ENCODE data around the gene GSTO2. TPM values are rescaled to one million over a fixed set of nuclear protein-coding genes. Genes with fewer than 3 reads are reported as not detected.

The GSTO2 gene
- 1 to 10 TPM; 2.3 to 2.6 TPM for total RNA-seq

DNA sequence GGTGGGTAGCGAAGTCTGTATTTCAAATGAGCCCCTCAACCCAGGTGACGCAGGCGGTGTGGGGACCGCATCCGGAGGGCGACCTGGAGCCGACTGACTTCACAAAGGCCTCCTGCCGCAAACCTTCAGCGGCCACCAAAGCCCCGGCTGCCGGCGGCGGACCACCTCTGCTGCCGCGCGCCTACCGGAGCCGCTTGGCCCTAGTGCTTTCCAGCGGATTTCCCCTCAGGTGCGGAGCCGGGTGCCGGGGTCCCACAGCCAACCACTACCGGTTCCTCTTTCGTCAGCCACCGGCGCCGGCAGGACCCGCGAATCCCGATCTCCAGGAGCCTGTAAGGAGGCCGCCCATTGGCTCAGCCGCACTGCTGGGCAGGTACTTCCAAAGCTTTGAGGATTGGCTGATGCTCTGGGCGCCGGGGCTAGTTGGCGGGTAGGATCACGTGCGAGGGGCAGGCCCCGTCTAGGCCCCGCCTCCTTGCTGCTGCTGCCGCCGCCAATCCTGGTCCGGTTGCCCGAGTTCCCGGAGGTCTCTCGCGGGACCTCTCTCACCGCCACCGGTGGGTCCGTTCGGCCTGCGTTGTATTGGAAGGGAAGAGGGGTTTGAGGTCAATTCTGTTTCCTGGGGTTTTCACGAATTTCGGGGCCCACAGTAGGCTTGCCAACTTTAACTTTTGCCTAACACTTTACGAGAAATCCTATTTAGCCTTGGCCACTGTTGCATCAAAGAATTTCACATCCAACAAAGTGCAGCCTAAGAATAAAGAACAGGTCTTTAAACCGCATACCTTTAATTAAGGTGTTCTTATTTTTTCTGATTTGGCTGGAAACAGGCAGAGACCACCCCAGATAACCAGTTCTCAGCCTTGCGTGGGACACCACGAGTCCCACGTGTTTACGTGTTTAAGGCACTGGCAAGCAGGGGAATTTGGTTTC, at the start of gene GSTO2:
GSTO2 (plus strand) TSS at position 472 of the 933 bp plus-strand sequence. CDS start 5,732 bp downstream, outside the sequence.
- Mint-ChIP-seq H3K9me3 (no peaks in the 10 kb centered on the region), H3K27ac (peak within 1 kb of the TSS; percentile 95), H3K4me1 (ENCODE audit: low read depth) (peaks cover 39% of the 10 kb centered on the region), H3K27me3 (peaks cover under 1% of the 10 kb centered on the region), H3K36me3 (peaks cover 38% of the 10 kb centered on the region), H3K4me3 (peak within 1 kb of the TSS; percentile 78)
- POLR2A ChIA-PET, result interaction anchor here (1.0 to 5.5 kb wide), 13 partner anchors 8 to 148 kb away, joined by 3 to 71 read pairs (median 4); partner anchors contain the start of genes CFAP58, GSTO1, ITPRIP and SFR1
- DNase-seq, result peak; percentile 99
- CTCF ChIA-PET, result interaction anchor here (0.8 to 3.7 kb wide), 4 partner anchors 23 to 148 kb away, joined by 3 to 19 read pairs (median 4); no protein-coding TSS in a partner anchor
- intact Hi-C loops (cut with micrococcal nuclease), result loop anchor here (1.0 to 2.0 kb wide), 11 partner anchors 9 to 374 kb away; partner anchors contain the start of genes CFAP43, CFAP58, ITPRIP and SLK

GRCh38 chr10:104220522-104220921, 48.5 kb upstream of the GSTO2 start:
- Mint-ChIP-seq H3K4me1 (ENCODE audit: low read depth) (no peaks in the 10 kb centered on the region), H3K36me3 (no peaks in the 10 kb centered on the region), H3K4me3 (no peak overlapping the region), H3K9me3 (no peaks in the 10 kb centered on the region), H3K27ac (no peak overlapping the region), H3K27me3 (peaks cover 6% of the 10 kb centered on the region)
- intact Hi-C loops (cut with micrococcal nuclease), result no loop called here
- no peak for DNase-seq
- ChIA-PET POLR2A (no interaction called here), CTCF (no interaction called here)

DNA sequence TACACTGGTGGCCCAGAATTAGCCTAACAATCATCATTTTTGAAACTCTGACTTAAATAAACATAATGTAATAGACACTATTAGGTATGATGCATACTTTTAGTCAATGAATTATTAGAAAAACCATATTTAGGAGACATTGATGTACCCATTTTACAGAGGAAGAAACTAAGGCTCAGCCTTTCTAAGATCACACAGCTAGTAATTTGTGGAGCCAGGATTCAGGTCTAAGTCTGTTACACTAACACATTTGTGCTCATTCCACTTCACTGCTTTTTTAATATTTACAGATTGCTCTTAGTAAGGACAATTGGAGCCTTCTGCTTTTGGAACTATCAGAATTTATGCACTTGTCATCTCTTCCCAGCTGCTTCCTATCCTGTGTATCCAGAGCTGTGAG, 45.7 kb upstream of the GSTO2 start:
- DNase-seq, result no peak
- Mint-ChIP-seq H3K36me3 (no peaks in the 10 kb centered on the region), H3K4me3 (no peak overlapping the region), H3K27ac (no peak overlapping the region), H3K9me3 (no peaks in the 10 kb centered on the region), H3K4me1 (ENCODE audit: low read depth) (no peaks in the 10 kb centered on the region), H3K27me3 (peaks cover 8% of the 10 kb centered on the region)
- POLR2A ChIA-PET, result no interaction called here
- CTCF ChIA-PET, result no interaction called here
- intact Hi-C loops (cut with micrococcal nuclease), result no loop called here

- peaks cover 11% of the 10 kb centered on the region for H3K4me1 Mint-ChIP-seq (ENCODE audit: low read depth)
- H3K9me3 Mint-ChIP-seq, result peaks cover 13% of the 10 kb centered on the region
- POLR2A ChIA-PET, result interaction anchor here (1.1 to 1.2 kb wide), 2 partner anchors 25 to 108 kb away, joined by 3 to 4 read pairs; partner anchors contain the start of genes GSTO1 and ITPRIP
- intact Hi-C loops (cut with micrococcal nuclease), result no loop called here
- DNase-seq, result no peak
- no peak overlapping the region for H3K27ac Mint-ChIP-seq
- peaks cover 11% of the 10 kb centered on the region for H3K27me3 Mint-ChIP-seq
- peaks cover 4% of the 10 kb centered on the region for H3K36me3 Mint-ChIP-seq
- CTCF ChIA-PET, result interaction anchor here (0.9 kb wide), 1 partner anchor 44 kb away, joined by 3 read pairs; no protein-coding TSS in a partner anchor
- H3K4me3 Mint-ChIP-seq, result no peak overlapping the region
Measured at GRCh38 chr10:104230490-104230889, 38.5 kb upstream of the GSTO2 start.

GRCh38 chr10:104231784-104232612, 37.0 kb upstream of the GSTO2 start, which contains the start of gene CFAP43:
Gene CFAP43, minus strand, starts transcription at chr10:104232364. Its CDS starts 118 bp downstream, at chr10:104232246.
- ChIA-PET CTCF (interaction anchor here (0.7 to 1.2 kb wide), 4 partner anchors 42 to 519 kb away, joined by 3 to 4 read pairs (median 4); no protein-coding TSS in a partner anchor), POLR2A (interaction anchor here (1.0 to 1.4 kb wide), 3 partner anchors 10 to 43 kb away, joined by 3 to 4 read pairs (median 3); partner anchors contain the start of gene GSTO1)
- intact Hi-C loops (cut with micrococcal nuclease), result loop anchor here (1.0 to 2.0 kb wide), 2 partner anchors 23 to 36 kb away; partner anchors contain the start of gene GSTO1
- H3K27ac Mint-ChIP-seq, result peak within 1 kb of the TSS; percentile 4
- H3K4me3 Mint-ChIP-seq, result peak within 1 kb of the TSS; percentile 80
- H3K9me3 Mint-ChIP-seq, result peaks cover 18% of the 10 kb centered on the region
- peak; percentile 99 for DNase-seq
- peaks cover 11% of the 10 kb centered on the region for H3K27me3 Mint-ChIP-seq
- H3K36me3 Mint-ChIP-seq, result peaks cover 4% of the 10 kb centered on the region
- peaks cover 11% of the 10 kb centered on the region for H3K4me1 Mint-ChIP-seq (ENCODE audit: low read depth)

- H3K4me3 Mint-ChIP-seq, result peak overlapping the region; percentile 80
- H3K27ac Mint-ChIP-seq, result no peak overlapping the region
- POLR2A ChIA-PET, result interaction anchor here (1.0 to 1.4 kb wide), 3 partner anchors 9 to 42 kb away, joined by 3 to 4 read pairs (median 3); partner anchors contain the start of gene GSTO1
- H3K36me3 Mint-ChIP-seq, result peaks cover 4% of the 10 kb centered on the region
- CTCF ChIA-PET, result interaction anchor here (0.7 to 1.2 kb wide), 4 partner anchors 41 to 520 kb away, joined by 3 to 4 read pairs (median 4); no protein-coding TSS in a partner anchor
- H3K4me1 Mint-ChIP-seq (ENCODE audit: low read depth), result peaks cover 11% of the 10 kb centered on the region
- no peak for DNase-seq
- H3K9me3 Mint-ChIP-seq, result peaks cover 18% of the 10 kb centered on the region
- intact Hi-C loops (cut with micrococcal nuclease), result loop anchor here (1.0 to 2.0 kb wide), 2 partner anchors 22 to 36 kb away; partner anchors contain the start of gene GSTO1
- H3K27me3 Mint-ChIP-seq, result peaks cover 11% of the 10 kb centered on the region
Measured at GRCh38 chr10:104232613-104233102, 36.3 kb upstream of the GSTO2 start.

DNA sequence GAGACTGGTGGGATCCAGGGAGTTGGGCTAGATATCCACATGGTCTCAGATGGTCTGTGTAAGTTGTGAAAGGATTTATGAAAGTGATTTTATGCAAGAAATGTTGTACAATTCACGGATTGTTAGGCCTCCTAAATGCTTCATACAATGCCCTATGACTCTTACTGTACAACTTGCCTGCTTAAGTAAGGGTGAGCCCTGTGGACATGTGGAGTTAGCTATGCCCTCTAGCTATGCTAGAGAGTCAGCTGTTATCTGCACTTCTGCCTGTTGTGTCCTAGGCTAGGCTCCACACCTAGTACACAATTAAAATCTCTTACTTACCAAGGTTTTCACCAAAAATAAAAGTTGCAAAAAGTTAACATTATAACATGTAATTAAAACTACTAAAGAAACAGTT, 35.2 kb upstream of the GSTO2 start:
- POLR2A ChIA-PET, result no interaction called here
- Mint-ChIP-seq H3K27ac (no peak overlapping the region), H3K27me3 (peaks cover 9% of the 10 kb centered on the region), H3K9me3 (peaks cover 18% of the 10 kb centered on the region), H3K36me3 (peaks cover 4% of the 10 kb centered on the region), H3K4me1 (ENCODE audit: low read depth) (peaks cover 11% of the 10 kb centered on the region), H3K4me3 (peak overlapping the region; percentile 52)
- no peak for DNase-seq
- intact Hi-C loops (cut with micrococcal nuclease), result loop anchor here (2.0 kb wide), 1 partner anchor 21 kb away; the partner anchor contains the start of gene GSTO1
- CTCF ChIA-PET, result interaction anchor here (1.4 kb wide), 1 partner anchor 40 kb away, joined by 5 read pairs; no protein-coding TSS in a partner anchor

GRCh38 chr10:104234934-104235333, 34.0 kb upstream of the GSTO2 start:
- no peak for DNase-seq
- intact Hi-C loops (cut with micrococcal nuclease), result no loop called here

GRCh38 chr10:104235801-104236200, 33.2 kb upstream of the GSTO2 start:
- ChIA-PET CTCF (interaction anchor here (1.0 kb wide), 1 partner anchor 39 kb away, joined by 3 read pairs; no protein-coding TSS in a partner anchor), POLR2A (no interaction called here)
- intact Hi-C loops (cut with micrococcal nuclease), result no loop called here
- DNase-seq, result no peak
- peaks cover 18% of the 10 kb centered on the region for H3K9me3 Mint-ChIP-seq
- no peak overlapping the region for H3K4me3 Mint-ChIP-seq
- H3K27me3 Mint-ChIP-seq, result peaks cover 14% of the 10 kb centered on the region
- H3K4me1 Mint-ChIP-seq (ENCODE audit: low read depth), result peaks cover 11% of the 10 kb centered on the region
- H3K27ac Mint-ChIP-seq, result no peak overlapping the region
- peaks cover 4% of the 10 kb centered on the region for H3K36me3 Mint-ChIP-seq

More at GRCh38 chr10:104234934-104235333, 34.0 kb upstream of the GSTO2 start:
- no peak overlapping the region for H3K27ac Mint-ChIP-seq
- ChIA-PET CTCF (interaction anchor here (1.0 kb wide), 1 partner anchor 40 kb away, joined by 3 read pairs; no protein-coding TSS in a partner anchor), POLR2A (no interaction called here)
- no peak overlapping the region for H3K4me3 Mint-ChIP-seq
- H3K27me3 Mint-ChIP-seq, result peaks cover 14% of the 10 kb centered on the region
- H3K9me3 Mint-ChIP-seq, result peaks cover 18% of the 10 kb centered on the region
- peaks cover 4% of the 10 kb centered on the region for H3K36me3 Mint-ChIP-seq
- peaks cover 11% of the 10 kb centered on the region for H3K4me1 Mint-ChIP-seq (ENCODE audit: low read depth)

- no peak for DNase-seq
- Mint-ChIP-seq H3K36me3 (no peaks in the 10 kb centered on the region), H3K27me3 (peaks cover 9% of the 10 kb centered on the region), H3K4me1 (ENCODE audit: low read depth) (no peaks in the 10 kb centered on the region), H3K9me3 (peaks cover 9% of the 10 kb centered on the region), H3K27ac (no peak overlapping the region), H3K4me3 (no peak overlapping the region)
- intact Hi-C loops (cut with micrococcal nuclease), result no loop called here
- CTCF ChIA-PET, result no interaction called here
- POLR2A ChIA-PET, result no interaction called here
Measured at GRCh38 chr10:104240078-104240477, 28.9 kb upstream of the GSTO2 start.

DNA sequence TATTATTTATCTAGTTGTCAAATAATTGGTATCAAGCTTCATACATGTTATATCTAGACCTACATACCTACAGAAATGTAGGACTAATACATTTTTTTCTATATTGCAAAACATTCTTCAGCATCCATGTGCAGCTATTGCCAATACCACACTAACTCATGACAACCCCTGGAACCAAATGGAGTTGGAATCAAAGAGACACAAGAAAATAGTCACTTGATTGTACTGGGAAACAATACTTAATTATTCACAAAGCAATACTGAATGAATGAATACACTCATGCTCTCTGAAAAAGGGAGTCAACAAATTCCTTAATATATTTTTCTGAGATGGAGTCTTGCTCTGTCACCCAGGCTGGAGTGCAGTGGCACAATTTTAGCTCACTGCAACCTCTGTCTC, 26.4 kb upstream of the GSTO2 start:
- Mint-ChIP-seq H3K9me3 (peaks cover 3% of the 10 kb centered on the region), H3K27me3 (peaks cover 9% of the 10 kb centered on the region), H3K4me1 (ENCODE audit: low read depth) (peaks cover 11% of the 10 kb centered on the region), H3K4me3 (no peak overlapping the region), H3K27ac (no peak overlapping the region), H3K36me3 (no peaks in the 10 kb centered on the region)
- intact Hi-C loops (cut with micrococcal nuclease), result no loop called here
- ChIA-PET CTCF (no interaction called here), POLR2A (interaction anchor here (1.4 kb wide), 1 partner anchor 10 kb away, joined by 3 read pairs; the partner anchor contains the start of gene CFAP43)
- no peak for DNase-seq
